ENCODE measurements around the gene SLC16A10.
"Not testable (repeated sequence)": the region's sequence is repeated elsewhere in the genome, so short reads cannot be mapped to it uniquely, and the experiment has no call there.

The SLC16A10 gene

GRCh38 chr6:111134236-111134869 is 47.0 kb downstream of the SLC16A10 start:
- not testable (repeated sequence) for DNase-seq

- not testable (repeated sequence) for DNase-seq
Measured at GRCh38 chr6:111137489-111138093, 50.3 kb downstream of the SLC16A10 start.

- no peak for DNase-seq
Measured at GRCh38 chr6:111147440-111147839, 60.1 kb downstream of the SLC16A10 start.

GRCh38 chr6:111148110-111148509 is 60.8 kb downstream of the SLC16A10 start:
- no peak for DNase-seq

GRCh38 chr6:111150577-111150976 is 63.3 kb downstream of the SLC16A10 start:
- no peak for DNase-seq

- no peak for DNase-seq
Measured at GRCh38 chr6:111154981-111155380, 67.7 kb downstream of the SLC16A10 start.

- DNase-seq = no peak
Measured at GRCh38 chr6:111157412-111157811, 70.1 kb downstream of the SLC16A10 start.

GRCh38 chr6:111159633-111160032 is 72.3 kb downstream of the SLC16A10 start:
- no peak for DNase-seq

- no peak for DNase-seq
Measured at GRCh38 chr6:111161650-111162049, 74.3 kb downstream of the SLC16A10 start.

- DNase-seq = no peak
Measured at GRCh38 chr6:111162504-111162903, 75.2 kb downstream of the SLC16A10 start.

GRCh38 chr6:111171577-111172400 is 84.5 kb downstream of the SLC16A10 start:
- DNase-seq = no peak

- DNase-seq = no peak
Measured at GRCh38 chr6:111172563-111172962, 85.3 kb downstream of the SLC16A10 start.

- DNase-seq = no peak
Measured at GRCh38 chr6:111173341-111173740, 86.0 kb downstream of the SLC16A10 start.

- no peak for DNase-seq
Measured at GRCh38 chr6:111173946-111174345, 86.6 kb downstream of the SLC16A10 start.

GRCh38 chr6:111175109-111175508 is 87.8 kb downstream of the SLC16A10 start:
- no peak for DNase-seq

GRCh38 chr6:111176038-111176759 is 88.9 kb downstream of the SLC16A10 start:
- DNase-seq = no peak

- no peak for DNase-seq
Measured at GRCh38 chr6:111176760-111177099, 89.4 kb downstream of the SLC16A10 start.

- no peak for DNase-seq
Measured at GRCh38 chr6:111177131-111177530, 89.8 kb downstream of the SLC16A10 start.

GRCh38 chr6:111183702-111184517 is 96.6 kb downstream of the SLC16A10 start:
- no peak for DNase-seq

- DNase-seq = no peak
Measured at GRCh38 chr6:111184827-111185532, 97.7 kb downstream of the SLC16A10 start.

- no peak for DNase-seq
Measured at GRCh38 chr6:111185954-111186353, 98.7 kb downstream of the SLC16A10 start.

GRCh38 chr6:111187874-111188273 is 100.6 kb downstream of the SLC16A10 start:
- no peak for DNase-seq
